Measurements from ENCODE around the gene APC2. TPM values are rescaled to one million over a fixed set of nuclear protein-coding genes. Genes with fewer than 3 reads are reported as not detected.

The APC2 gene
- total RNA-seq, 2 experiments from 2014 or later = 0.57 to 5.5 TPM

DNA sequence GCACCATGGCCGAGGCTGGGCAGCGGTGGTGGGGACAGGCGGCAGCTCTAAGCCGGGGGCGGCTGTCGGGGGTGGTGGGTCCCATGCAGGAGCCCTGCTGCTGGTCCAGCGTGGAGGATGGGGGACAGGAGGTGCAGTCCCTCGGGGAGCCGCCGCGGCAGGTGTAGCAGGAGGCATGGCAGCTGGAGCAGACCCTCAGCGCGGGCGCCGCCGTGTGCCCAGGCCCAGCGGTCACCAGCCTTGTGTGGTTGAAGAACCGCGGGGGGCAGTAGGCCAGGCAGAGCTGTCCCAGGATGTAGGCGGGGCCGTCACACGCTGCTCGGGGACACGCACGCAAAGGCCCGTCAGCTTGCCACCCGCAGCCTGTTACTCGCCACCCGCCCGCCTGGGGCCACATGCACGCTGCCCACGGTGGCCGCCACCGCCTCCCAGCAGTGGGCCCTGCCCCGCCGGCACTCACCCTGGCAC, 32.0 kb downstream of the APC2 start:
- Histone ChIP-seq H3K27ac (ENCODE audit: low read depth, low read length, poor library complexity, severe bottlenecking) (no peak overlapping the region), H4K20me1 (ENCODE audit: insufficient read depth, low read length) (no peaks in the 10 kb centered on the region), H3K36me3 (ENCODE audit: insufficient read depth, low read length) (peaks cover 5% of the 10 kb centered on the region), H3K9me2 (ENCODE audit: insufficient read depth, low read length) (no peaks in the 10 kb centered on the region), H3K4me1 (ENCODE audit: insufficient read depth, low read length, poor library complexity, severe bottlenecking) (peaks cover 14% of the 10 kb centered on the region), H3K9me3 (ENCODE audit: low read length) (no peaks in the 10 kb centered on the region), H2AFZ (ENCODE audit: low read length) (no peak overlapping the region), H3K4me3 (ENCODE audit: low read depth, low read length, poor library complexity, severe bottlenecking) (no peak overlapping the region), H3K79me2 (ENCODE audit: insufficient read depth, low read depth, low read length) (peaks cover 17% of the 10 kb centered on the region), H3K4me2 (ENCODE audit: low read length) (no peak overlapping the region)
- ChIA-PET CTCF (ENCODE audit: unreplicated experiment) (no interaction called here), POLR2A (no interaction called here)
- intact Hi-C loops (cut with micrococcal nuclease; ENCODE audit: unreplicated experiment) = no loop called here
- BruUV-seq (replicated peaks) = no TSS peak
- no peak for TF ChIP-seq EZH2phosphoT487 (IDR thresholded peaks at IDR 0.05; ENCODE audit: borderline replicate concordance, low read depth, low read length)
- no peak for TF ChIP-seq CTCF (conservative IDR thresholded peaks at IDR 0.05; ENCODE audit: low read length)
- no peak for DNase-seq (ENCODE audit: low spot score)

DNA sequence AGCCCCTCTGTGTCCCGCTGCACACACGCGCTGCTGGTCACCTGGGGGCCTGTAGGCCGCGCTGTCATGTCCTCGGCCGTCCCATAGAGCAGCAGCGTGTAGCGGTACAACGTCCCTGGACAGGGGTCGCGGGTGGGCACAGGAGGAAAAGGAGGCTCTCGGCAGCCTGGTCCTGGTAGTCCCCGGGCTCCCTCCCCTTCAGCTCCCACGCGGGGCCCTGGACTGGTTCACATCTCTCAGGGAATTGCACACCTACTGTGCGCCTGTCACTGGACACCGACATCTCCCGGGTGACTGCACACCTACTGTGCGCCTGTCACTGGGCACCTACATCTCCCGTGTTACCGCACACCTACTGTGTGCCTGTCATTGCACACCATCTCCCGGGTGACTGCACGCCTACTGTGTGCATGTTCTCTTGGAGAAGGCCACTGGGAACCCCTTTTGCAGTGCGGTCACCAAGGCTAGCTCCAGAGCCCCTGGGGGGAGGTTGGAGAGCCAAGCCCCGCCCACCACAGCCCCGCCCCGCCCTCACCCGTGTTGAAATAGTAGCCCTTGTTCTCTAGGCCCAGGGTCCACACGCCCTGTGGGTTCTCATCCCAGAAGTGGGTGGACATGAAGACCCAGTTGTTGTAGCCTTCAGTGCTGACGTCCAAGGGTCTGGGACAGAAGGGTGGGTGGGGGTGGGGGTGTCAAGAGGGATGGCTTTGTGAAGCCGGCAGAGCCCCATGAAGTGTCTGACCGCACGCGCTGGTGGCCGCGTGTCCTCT, 32.6 kb downstream of the APC2 start:
- H3K9me2 ChIP-seq (ENCODE audit: insufficient read depth, low read length) = no peaks in the 10 kb centered on the region
- H2AFZ ChIP-seq (ENCODE audit: low read length) = no peak overlapping the region
- no peak overlapping the region for H3K4me2 ChIP-seq (ENCODE audit: low read length)
- H3K36me3 ChIP-seq (ENCODE audit: insufficient read depth, low read length) = peaks cover under 1% of the 10 kb centered on the region; the same call in 1 of the 2 replicates
- H3K9me3 ChIP-seq (ENCODE audit: low read length) = no peaks in the 10 kb centered on the region
- H3K4me1 ChIP-seq (ENCODE audit: insufficient read depth, low read length, poor library complexity, severe bottlenecking) = peaks cover 11% of the 10 kb centered on the region
- BruUV-seq (replicated peaks) = no TSS peak
- H3K79me2 ChIP-seq (ENCODE audit: insufficient read depth, low read depth, low read length) = peaks cover 11% of the 10 kb centered on the region
- H4K20me1 ChIP-seq (ENCODE audit: insufficient read depth, low read length) = no peaks in the 10 kb centered on the region
- H3K27ac ChIP-seq (ENCODE audit: low read depth, low read length, poor library complexity, severe bottlenecking) = no peak overlapping the region
- no peak overlapping the region for H3K4me3 ChIP-seq (ENCODE audit: low read depth, low read length, poor library complexity, severe bottlenecking)
- intact Hi-C loops (cut with micrococcal nuclease; ENCODE audit: unreplicated experiment) = no loop called here
- ChIA-PET CTCF (ENCODE audit: unreplicated experiment) (no interaction called here), POLR2A (no interaction called here)
- no peak for DNase-seq (ENCODE audit: low spot score)
- TF ChIP-seq CTCF (conservative IDR thresholded peaks at IDR 0.05; ENCODE audit: low read length) (no peak), EZH2phosphoT487 (IDR thresholded peaks at IDR 0.05; ENCODE audit: borderline replicate concordance, low read depth, low read length) (no peak)
